ENCODE data around the gene GYPC.
"Not testable (repeated sequence)": the region's sequence is repeated elsewhere in the genome, so short reads cannot be mapped to it uniquely, and the experiment has no call there.

DNA sequence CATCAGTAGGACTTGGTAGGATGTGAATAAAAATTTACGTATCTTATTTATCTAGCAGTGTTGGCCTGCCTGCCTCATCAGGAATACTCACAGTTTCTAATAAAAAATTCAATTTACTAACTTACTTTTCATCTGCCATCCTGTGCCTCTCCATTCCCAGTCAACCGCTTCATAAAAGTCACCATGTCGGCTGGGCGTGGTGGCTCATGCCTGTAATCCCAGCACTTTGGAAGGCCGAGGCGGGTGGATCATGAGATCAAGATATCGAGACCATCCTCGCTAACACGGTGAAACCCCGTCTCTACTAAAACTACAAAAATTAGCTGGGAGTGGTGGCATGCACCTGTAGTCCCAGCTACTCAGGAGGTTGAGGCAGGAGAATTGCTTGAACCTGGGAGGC lies 61.3 kb downstream of the GYPC start:
- TF ChIP-seq POLR2AphosphoS5, POLR2A, SPI1 (IDR thresholded peaks at IDR 0.05; ENCODE audit: low read depth, low read length): not testable (repeated sequence)

Data from GM12891 (cell line).